ENCODE measurements around the gene TBC1D22A.
"Not testable (repeated sequence)": the region's sequence is repeated elsewhere in the genome, so short reads cannot be mapped to it uniquely, and the experiment has no call there.

TBC1D22A gene

GRCh38 chr22:46762238-46763050 lies at the start of gene TBC1D22A:
TBC1D22A (plus strand) TSS chr22:46762650; CDS start chr22:46762787, 137 bp downstream.
- DNase-seq = peak; percentile 98

- DNase-seq = no peak
Measured at GRCh38 chr22:46714550-46714949, 47.9 kb upstream of the TBC1D22A start.

- DNase-seq = no peak
Measured at GRCh38 chr22:46719921-46720320, 42.5 kb upstream of the TBC1D22A start.

GRCh38 chr22:46721501-46722085 lies 40.9 kb upstream of the TBC1D22A start:
- DNase-seq = no peak

- DNase-seq = no peak
Measured at GRCh38 chr22:46723882-46724281, 38.6 kb upstream of the TBC1D22A start.

- DNase-seq = no peak
Measured at GRCh38 chr22:46725096-46725495, 37.4 kb upstream of the TBC1D22A start.

- no peak for DNase-seq
Measured at GRCh38 chr22:46726066-46726985, 36.1 kb upstream of the TBC1D22A start.

- DNase-seq = no peak
Measured at GRCh38 chr22:46726986-46727317, 35.5 kb upstream of the TBC1D22A start.

GRCh38 chr22:46727813-46728364 lies 34.6 kb upstream of the TBC1D22A start:
- DNase-seq = no peak

GRCh38 chr22:46728470-46728869 lies 34.0 kb upstream of the TBC1D22A start:
- DNase-seq = no peak

- no peak for DNase-seq
Measured at GRCh38 chr22:46730568-46731245, 31.7 kb upstream of the TBC1D22A start.

- DNase-seq = no peak
Measured at GRCh38 chr22:46731246-46732040, 31.0 kb upstream of the TBC1D22A start.

GRCh38 chr22:46732041-46732379 lies 30.4 kb upstream of the TBC1D22A start:
- no peak for DNase-seq

GRCh38 chr22:46732513-46732912 lies 29.9 kb upstream of the TBC1D22A start:
- no peak for DNase-seq

- DNase-seq = not testable (repeated sequence)
Measured at GRCh38 chr22:46734213-46734722, 28.2 kb upstream of the TBC1D22A start.

GRCh38 chr22:46734830-46735453 lies 27.5 kb upstream of the TBC1D22A start:
- DNase-seq = peak; percentile 76

- no peak for DNase-seq
Measured at GRCh38 chr22:46735747-46736608, 26.5 kb upstream of the TBC1D22A start.

GRCh38 chr22:46736705-46737104 lies 25.7 kb upstream of the TBC1D22A start:
- no peak for DNase-seq

GRCh38 chr22:46737105-46737975 lies 25.1 kb upstream of the TBC1D22A start:
- peak; percentile 81 for DNase-seq
